ENCODE results near the gene SERPINA12.

GRCh38 chr14:94540031-94540794, 30.9 kb upstream of the SERPINA12 start:
- TF ChIP-seq, protein P1, sequence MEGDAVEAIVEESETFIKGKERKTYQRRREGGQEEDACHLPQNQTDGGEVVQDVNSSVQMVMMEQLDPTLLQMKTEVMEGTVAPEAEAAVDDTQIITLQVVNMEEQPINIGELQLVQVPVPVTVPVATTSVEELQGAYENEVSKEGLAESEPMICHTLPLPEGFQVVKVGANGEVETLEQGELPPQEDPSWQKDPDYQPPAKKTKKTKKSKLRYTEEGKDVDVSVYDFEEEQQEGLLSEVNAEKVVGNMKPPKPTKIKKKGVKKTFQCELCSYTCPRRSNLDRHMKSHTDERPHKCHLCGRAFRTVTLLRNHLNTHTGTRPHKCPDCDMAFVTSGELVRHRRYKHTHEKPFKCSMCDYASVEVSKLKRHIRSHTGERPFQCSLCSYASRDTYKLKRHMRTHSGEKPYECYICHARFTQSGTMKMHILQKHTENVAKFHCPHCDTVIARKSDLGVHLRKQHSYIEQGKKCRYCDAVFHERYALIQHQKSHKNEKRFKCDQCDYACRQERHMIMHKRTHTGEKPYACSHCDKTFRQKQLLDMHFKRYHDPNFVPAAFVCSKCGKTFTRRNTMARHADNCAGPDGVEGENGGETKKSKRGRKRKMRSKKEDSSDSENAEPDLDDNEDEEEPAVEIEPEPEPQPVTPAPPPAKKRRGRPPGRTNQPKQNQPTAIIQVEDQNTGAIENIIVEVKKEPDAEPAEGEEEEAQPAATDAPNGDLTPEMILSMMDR (IDR thresholded peaks at IDR 0.05; ENCODE audit: insufficient read depth, low read depth, low read length) = no peak
- TF ChIP-seq EZH2 (IDR thresholded peaks at IDR 0.05; ENCODE audit: insufficient read depth, low read length) = no peak
